Endometrial microvascular endothelial cells (primary cell): ENCODE measurements around the gene MIXL1. TPM values are rescaled to one million over a fixed set of nuclear protein-coding genes. Genes with fewer than 3 reads are reported as not detected.
"Not testable (repeated sequence)": the region's sequence is repeated elsewhere in the genome, so short reads cannot be mapped to it uniquely, and the experiment has no call there.

Experiments
- in situ Hi-C: cut with HindIII; loops from 2 replicates; pipeline ENCODE4 v1.10.0; 2017; ENCODE audit warnings: low sequenced_read_pairs, low pct_unique_long_range_greater_than_20kb; ENCODE audit errors: inconsistent ontology term
- total RNA-seq: library from RNA; depleted of rRNA; stranded (reverse); fragments of >200 nt; gene quantifications from one replicate; pipeline ENCODE4 v1.2.3, GENCODE V29; 2015; ENCODE audit errors: inconsistent ontology term

Gene MIXL1
- total RNA-seq, 1 donor from 2014 or later, result 2.1 TPM

- in situ Hi-C loops, result no loop called here
Measured at GRCh38 chr1:226261818-226262217, 38.4 kb downstream of the MIXL1 start.

DNA sequence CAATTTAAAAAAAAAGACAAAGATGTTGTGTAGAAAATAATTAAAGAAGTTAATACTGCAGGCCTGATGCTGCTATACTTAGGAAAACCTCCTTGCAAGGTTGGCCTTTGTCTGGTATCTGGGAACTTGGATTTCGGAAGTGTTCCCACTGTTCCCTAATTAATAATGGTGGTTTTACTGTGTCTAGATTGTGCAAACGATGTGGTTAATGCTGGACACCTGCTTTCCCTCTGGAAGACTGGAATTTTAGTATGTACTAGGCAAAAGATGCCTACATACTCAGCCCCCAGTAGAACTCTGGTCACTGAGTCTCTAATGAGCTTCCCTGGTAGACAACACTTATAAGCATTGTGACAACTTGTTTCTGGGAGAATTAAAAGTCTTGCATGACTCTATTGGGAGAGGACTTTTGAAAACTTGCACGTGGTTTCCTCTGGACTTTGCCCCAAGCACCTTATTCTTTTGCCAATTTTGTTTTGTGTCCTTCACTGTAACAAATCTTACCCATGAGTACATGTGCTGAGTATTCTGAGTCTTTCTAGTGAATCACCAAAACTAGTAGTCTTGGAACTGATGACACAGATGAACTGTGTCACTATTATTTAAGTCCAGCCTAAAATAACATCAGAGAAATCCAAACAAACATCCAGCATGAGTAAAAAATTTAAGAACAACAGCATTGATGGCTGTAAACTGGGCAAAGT lies 45.1 kb downstream of the MIXL1 start:
- in situ Hi-C loops, result no loop called here

GRCh38 chr1:226272233-226272902 lies 48.9 kb downstream of the MIXL1 start:
- in situ Hi-C loops, result not testable (repeated sequence)

GRCh38 chr1:226274138-226274537 lies 50.7 kb downstream of the MIXL1 start:
- in situ Hi-C loops, result no loop called here

DNA sequence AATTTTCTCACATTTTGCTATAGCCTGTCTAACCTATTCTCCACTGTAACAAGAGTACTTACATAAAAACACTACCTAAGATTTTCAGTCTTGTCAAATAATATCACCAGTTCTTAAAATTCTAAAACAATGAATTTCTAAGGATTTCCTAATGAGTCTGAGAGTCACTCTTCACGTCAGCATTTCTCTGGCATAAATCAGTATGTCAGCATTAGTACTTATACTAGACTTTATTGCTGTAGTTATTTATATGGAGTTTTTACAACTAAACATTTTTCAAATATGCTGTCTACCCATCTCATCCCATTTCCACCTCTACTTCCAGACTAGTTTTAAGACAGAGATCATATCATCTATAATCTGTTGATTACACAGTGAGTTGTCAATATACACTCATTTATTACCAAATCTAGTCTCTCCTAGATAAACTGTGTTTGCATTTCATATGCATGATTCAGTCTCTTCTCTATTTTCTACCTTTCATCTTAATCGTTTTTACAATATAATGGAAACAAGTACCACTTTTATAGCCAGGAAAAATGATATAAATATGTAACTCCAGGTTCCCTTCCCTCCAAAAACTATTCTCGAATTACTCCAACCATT lies 52.7 kb downstream of the MIXL1 start:
- in situ Hi-C loops, result no loop called here

Other genes starting within 250 kb of the MIXL1 start
- gene SDE2, start 224.3 kb upstream of the MIXL1 start, total RNA-seq, result 12.4 TPM
- gene H3-3A, start 160.9 kb upstream of the MIXL1 start, total RNA-seq, result 281 TPM
- gene ACBD3, start 36.9 kb upstream of the MIXL1 start, total RNA-seq, result 29.5 TPM
- 7.6 TPM for gene LIN9, start 85.5 kb downstream of the MIXL1 start, total RNA-seq
- 228 TPM for gene PARP1, start 184.4 kb downstream of the MIXL1 start, total RNA-seq